Activated CD8-positive, alpha-beta memory T cell treated with anti-CD3 and anti-CD28 coated beads for 24 hours (primary cell): ENCODE measurements around the gene QSOX2.
A peak's percentile ranks its signal among the peaks of the same experiment; 100 is the strongest.
"Not testable (repeated sequence)": the region's sequence is repeated elsewhere in the genome, so short reads cannot be mapped to it uniquely, and the experiment has no call there.

ENCODE experiments used
- DNase-seq: peaks from one replicate; pipeline ENCODE4 v3.0.0-alpha.2; 2020

The QSOX2 gene

GRCh38 chr9:136250676-136251075 lies 5.1 kb upstream of the QSOX2 start:
- DNase-seq, result no peak

DNA sequence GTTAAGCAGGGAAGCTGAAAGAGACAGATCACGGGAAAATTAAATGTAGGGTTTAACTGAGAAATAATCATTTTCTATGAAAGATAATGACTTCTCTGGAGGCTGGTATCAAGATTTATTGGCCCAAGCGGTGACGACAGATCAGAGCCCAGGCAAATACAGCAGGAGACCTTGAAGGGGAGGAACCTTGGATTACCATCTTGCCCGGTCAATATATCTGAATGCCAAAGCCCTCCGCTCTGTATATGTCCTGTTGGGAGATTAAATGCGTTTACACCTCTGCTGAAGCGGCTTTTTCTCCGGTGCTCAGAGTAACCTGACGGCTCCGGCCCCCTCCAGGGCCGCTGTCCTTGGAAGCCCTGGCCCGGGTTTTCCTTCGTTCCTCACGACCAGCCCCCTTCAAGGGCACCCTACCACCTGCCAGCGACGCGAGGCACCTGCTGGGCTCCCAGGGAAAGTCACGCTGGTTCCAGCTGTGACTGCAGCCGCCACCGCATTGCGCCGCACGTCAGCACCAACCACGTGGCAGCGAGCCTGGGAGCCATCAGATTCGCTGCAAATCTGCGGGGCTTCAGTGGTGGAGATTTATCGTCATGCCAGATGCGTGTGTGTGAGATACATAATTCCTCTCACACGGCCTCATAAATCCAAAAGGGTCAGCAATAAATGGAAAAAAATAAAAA lies 4.4 kb upstream of the QSOX2 start:
- DNase-seq, result no peak

DNA sequence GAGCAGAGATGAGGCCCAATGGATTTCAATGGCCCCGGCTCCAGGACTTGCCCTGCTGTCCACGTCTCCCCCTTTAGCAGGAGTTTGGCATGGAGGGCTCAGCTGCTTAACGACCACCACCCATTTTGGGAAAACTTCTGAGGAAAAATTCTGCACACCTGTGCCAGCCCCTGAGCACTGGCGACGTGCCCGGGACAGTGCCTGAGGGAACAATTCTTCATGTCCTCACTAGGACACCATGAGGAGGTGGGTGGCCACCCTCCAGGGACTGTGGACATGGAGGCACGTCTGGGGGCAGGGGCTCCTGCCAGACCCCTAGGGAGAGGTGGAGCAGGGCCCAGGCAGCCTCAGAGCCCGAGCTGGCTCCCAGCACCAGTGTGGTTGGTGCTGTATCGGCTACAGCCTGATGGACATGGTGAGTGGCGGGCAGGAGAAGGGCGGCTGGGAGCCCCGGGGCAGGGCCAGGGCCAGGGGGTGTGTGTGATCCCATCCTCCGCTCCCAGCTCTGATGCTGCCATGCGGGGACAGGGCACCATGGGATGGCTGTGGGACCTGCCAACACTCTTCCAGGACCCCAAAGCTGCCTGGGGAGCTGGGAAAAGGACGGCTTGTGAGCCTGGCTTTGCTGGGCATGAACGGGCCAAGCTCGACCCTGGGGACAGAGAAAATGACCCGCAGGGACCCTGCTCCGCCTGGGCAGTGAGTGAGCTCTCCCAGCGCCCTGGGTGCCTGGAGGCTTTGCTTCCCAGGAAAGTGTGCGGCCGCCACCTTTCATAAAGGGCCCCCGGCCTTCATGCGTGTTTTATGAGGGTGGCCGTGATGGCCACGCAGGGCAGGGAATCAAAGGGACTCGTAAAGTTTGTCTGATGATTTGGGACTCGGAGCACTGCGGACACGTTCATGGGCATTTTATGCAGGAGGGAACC lies 3.6 kb upstream of the QSOX2 start:
- no peak for DNase-seq

DNA sequence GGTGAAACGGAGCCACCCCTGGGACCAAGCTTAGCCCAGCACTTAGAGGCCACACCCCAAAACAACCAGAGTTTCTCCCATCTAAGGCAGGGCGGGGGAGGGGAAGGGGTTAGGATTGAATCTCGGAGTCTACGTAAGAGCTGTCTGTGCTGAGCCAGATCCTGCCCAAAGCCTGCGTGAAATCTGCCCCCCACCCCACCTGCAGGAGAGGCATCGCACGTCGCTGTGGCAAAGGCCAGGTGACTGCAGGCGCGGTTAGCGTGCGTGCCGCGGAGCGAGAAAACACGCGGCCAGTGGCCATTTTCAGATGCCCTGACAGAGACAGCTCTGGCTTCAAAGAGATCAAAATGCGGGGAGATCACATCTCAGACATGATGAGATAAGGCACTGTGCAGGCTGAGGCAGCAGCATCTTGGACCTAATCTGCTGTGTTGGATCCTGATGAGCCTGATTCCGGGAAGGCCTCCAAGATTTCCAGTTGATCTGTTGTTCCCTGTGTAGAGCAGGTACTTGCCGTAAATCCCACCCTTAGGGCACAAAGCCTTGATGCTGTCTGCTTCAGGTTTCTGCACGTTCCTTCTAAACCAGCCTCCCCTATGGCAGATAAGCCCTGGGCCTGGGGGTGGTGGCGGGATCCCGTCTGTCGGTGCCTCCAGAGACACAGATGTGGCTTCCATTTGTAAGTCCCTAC lies 2.5 kb upstream of the QSOX2 start:
- DNase-seq, result no peak

DNA sequence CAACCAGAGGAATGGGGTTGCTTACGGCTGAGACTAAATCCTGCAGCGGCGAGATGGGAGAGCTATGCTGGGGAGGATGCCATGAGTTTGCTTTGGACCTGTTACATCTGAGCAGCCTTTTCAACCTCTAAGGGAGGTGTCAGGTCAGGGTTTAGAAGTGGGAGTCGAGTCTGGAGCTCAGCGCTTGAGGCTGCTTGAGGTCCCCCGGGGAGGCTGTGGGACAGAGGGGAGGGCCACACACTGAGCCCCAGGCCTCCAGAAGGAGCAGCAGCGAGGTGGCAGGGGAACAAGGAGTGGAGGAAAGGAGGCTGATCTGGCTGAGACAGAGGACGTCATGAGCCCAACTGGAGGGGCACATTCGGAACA lies 1.9 kb upstream of the QSOX2 start:
- no peak for DNase-seq

DNA sequence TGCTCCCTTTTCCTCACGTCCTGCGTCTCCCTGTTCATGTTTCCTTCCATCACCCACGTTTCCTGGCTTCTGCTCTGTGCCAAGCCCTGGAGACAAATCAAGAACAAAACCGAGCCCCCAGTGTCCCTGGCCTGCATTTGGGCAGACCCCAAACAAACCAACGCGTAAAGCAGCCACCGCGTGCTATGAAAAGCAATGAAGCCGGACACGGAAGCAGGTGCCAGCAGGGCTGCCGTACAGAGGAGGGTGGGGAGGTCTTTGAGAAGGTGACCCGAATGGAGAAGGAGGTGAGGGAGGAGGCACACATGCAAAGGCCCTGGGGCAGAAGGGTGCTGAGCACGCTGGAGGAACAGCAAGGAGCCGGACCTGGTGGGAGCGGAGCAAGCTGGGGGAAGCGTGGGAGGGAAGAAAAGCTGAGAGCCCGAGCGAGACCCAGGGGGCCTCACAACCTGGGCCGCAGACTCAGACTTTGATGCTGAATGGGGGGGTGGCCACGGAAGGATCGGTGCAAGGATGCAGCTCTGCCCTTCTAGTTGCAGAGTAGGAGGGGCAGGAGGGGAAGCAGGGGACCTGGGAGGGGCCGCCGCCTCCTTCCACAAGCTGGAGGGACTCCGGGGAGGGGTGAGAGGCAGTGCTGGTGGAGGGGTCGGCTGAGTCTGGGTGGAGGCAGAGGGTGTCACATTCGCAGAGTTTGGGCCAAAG lies 1.4 kb upstream of the QSOX2 start:
- no peak for DNase-seq

DNA sequence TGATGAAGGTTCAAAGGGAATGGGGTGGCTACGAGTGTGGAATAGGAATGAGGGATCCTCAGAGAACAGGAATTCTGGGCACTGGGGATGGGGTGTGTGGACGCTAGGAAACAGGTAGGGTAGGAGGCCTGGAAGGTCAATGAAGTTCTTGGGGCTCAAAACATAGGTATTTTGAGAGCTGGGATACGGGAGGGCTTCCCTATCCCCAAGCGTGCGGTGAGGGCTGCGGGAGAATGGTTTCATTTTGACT lies 718 bp downstream of the QSOX2 start:
- DNase-seq, result peak; percentile 62

DNA sequence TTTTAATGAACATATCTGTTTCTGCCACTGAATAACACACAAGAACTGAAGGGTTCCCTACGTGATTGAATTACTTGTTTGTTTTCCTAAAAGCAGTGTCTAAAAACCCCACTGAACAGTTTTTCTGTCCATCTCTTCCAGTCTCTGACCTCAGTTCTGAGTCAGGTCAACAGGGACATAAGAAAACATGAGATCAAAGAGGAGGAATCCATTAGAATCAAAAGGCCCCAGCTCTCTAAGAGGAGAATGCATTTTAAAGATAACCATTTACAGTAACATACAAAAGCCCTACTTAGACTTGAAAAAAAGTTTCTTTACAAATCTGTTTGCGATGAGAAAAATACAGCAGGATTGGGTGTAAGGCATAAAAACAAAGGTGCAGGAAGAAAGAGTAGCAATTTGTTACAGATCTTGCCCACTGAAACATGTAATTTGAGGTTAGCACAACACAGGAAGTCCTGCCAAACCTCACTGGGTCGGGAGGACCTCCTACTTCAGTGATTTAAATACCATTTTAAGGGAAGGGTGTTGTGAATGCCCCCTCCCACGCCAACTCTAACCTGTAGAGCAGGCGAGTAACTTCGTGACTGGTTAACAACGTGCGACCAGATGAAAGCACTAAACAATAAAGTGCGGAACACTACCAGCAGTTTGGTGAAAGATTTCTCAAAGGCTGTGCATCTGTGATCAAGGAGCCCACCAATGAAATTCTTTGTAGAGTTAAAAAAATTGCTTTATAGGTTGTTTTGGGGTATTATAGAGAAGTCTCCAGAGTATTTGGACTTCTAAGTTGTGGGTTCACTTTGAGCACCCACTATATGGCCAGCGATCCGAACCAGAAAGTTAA lies 1.3 kb downstream of the QSOX2 start:
- peak; percentile 75 for DNase-seq

DNA sequence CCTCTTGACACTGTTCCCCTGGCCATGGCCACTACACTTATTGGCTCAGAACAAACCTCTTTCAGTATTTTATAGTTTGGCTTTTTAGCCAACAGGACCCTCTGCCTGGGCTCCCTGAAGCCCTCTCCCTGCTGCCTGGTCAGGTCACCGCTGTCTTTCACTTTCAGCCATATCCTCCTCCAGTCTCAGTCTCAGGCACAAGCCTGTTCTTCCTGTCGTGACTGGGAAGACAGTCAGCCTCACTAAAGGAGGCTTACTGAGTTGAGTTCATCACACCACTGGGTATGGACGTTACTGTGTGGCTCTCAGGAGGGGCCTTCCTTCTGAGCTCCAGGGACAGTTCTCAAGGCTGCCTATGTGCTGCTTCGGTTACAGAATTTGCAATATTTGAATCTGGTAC lies 2.0 kb downstream of the QSOX2 start:
- no peak for DNase-seq

DNA sequence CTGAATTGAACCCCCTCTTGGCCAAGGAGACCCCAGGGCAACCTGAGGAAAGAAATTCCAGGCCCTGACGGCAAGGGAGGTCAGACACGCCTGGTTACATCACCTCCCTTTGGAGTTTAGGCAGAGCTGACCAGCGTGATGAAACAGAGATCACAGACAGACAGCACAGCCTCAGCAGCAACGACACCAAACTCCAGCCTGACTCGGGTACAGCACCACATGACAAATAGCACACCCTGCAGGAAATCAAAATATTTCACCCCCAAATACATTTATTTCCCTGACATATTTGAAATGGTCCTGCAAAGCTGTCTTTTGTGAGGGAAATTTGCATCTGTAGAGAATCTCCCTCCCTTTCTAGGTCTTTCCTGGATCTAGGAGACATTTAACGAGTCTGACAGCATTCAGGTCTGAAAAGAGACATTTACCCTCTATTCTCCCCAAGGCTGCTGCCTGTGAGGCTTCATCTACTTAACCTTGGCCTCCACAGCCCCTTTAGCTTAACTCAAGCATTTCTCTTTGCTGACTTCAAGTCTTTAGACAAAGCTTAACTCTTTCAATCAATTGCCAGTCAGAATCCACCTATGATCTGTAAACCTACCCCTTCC lies 2.6 kb downstream of the QSOX2 start:
- no peak for DNase-seq

DNA sequence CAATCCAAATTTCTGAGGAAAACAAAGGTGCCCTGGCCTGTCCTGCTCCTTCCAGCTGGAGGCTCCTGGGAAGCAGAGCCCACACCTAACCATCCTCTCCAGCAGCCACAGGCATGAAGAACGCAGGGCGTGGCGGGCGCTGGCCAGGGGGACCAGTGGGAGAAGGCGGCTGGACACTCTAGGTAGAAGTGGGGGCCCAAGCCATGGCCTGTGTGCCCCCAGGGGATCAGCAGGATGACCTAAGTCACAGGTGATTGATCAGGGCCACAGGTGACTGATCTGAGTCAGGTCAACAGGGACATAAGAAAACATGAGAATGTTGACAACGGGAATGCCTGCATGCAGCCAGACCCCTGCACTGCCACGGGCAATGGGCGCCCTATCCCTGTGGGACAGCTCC lies 3.4 kb downstream of the QSOX2 start:
- no peak for DNase-seq

DNA sequence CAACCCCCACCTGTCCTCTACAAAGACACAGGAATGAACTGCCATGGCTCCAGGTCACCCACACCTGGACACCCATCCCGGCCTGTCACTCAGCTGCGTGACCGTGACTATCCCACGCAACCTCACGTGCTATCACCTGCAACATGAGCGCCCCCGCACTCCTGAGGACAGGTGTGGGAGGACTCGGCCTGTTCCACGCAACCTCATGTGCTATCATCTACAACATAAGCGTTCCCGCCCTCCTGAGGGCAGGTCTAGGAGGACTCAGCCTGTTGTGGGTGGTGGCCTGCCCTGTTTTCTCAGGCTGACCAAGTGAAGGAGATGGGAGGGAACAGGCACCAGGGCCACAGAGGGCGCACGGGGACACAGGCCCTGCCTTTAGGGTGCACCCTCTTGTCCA lies 4.1 kb downstream of the QSOX2 start:
- no peak for DNase-seq

DNA sequence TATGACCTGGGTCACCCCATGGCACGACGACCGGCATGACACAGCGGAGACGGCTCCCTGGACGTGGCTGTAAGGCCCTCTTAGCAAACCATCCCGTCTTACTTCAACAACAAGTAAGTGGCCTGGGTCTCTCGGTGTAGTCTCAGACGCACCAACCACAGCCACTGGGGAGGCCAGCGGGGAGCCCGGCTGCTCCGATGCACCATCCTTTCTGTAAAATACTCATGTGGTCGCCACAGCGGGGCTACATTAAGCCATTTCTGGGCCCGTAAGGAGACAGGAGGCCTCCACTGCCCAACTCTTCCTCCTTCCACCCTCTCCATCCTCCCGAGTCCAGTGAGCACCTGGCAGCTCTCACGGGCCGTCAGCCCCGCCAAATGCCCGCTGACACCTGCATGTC lies 4.7 kb downstream of the QSOX2 start:
- DNase-seq, result no peak

GRCh38 chr9:136239983-136240330 lies 5.7 kb downstream of the QSOX2 start:
- no peak for DNase-seq

DNA sequence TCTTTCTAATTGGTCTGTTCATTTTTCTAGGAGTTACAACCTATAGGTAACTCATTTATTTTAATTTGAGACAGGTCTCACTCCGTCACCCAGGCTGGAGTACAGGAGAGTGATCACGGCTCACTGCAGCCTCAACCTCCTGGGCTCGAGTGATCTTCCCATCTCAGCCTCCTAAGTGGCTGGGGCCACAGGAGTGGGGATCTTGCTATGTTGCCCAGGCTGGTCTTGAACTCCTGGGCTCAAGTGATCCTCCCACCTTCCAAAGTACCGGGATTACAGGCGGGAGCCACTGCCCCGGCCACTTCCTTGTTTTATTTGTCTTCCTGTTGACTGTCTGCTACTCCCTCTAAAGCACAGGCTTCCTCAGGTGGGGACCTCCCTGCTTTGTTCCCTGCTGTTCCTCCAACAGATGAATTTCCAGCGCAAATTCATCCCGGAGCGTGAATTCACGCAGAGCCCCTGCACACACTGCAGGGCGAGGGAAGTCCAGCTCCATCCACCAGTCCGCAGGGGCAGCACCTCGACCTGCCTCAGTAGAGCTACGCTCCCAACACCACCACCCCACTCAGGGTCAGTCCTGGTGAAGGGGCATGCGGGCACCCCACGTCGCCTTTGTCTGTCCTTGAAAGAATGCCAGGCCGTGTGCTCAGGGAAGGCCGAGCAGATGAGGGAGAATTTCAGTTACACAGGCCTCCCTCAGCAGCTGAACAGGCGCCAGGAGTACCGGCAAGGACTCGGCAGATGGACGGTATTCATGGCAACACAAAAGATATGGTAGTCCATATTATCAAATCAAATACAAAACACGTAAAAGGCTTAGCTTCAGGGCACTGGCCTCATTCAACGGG lies 6.3 kb downstream of the QSOX2 start:
- no peak for DNase-seq

DNA sequence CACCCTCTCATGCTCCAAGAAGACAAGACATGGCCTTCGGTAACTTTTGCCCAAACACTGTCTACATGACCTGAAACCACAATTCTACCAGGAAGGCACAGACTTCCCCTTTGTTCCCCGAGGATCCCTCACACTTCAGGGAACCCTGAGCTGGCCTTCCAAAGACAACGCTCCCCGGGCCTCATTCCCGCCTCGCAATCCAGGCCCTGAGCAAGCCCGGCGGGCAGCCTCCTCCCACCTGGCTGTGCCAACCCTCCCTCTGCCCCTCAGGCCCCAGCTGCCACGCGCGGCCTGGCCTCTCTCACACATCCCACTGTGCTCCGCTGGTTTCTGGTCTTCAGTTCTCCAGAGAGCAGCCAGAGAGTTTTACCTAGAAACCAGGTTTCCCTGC lies 7.3 kb downstream of the QSOX2 start:
- no peak for DNase-seq

- DNase-seq, result no peak
Observed at GRCh38 chr9:136237486-136238341, 7.9 kb downstream of the QSOX2 start.

DNA sequence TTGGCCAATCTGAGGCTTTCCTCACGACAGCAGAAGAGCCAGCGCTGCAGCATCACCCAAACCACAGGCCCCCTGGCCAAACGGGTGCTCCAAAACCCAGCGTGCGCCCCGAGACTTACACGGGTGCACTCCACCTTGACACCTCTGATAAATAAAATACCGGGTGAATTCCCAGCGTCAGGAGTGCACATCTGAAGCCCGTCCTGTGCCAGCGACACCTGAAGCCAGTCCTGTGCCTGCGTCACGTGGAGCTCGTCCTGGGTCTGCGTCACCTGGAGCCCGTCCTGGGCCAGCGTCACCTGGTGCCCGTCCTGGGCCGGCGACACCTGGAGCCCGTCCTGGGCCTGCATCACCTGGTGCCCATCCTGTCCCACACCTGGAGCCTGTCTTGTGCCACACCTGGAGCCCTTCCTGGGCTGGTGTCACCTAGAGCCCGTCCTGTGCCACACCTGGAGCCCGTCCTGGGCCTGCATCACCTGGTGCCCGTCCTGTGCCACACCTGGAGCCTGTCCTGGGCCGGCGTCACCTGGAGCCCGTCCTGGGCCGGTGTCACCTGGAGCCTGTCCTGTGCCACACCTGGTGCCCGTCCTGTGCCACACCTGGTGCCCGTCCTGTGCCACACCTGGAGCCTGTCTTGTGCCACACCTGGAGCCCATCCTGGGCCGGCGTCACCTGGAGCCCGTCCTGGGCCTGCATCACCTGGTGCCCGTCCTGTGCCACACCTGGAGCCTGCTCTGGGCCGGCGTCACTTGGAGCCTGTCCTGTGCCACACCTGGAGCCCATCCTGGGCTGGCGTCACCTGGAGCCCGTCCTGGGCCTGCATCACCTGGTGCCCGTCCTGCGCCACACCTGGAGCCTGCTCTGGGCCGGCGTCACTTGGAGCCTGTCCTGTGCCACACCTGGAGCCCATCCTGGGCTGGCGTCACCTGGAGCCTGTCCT lies 8.9 kb downstream of the QSOX2 start:
- not testable (repeated sequence) for DNase-seq
